Activated CD8-positive, alpha-beta memory T cell treated with anti-CD3 and anti-CD28 coated beads, Interleukin-2, amount 50 U/mL, for 48 hours (primary cell): ENCODE measurements around the gene CYP4V2.

Source experiments
- DNase-seq: peaks from one replicate; pipeline ENCODE4 v3.0.0-alpha.2; 2020

CYP4V2 gene

GRCh38 chr4:186191200-186192065, at the start of gene CYP4V2:
CYP4V2 (plus strand) TSS chr4:186191567; CDS start chr4:186191824, 257 bp downstream.
- DNase-seq, result peak; percentile 92

GRCh38 chr4:186144198-186144945, 47.0 kb upstream of the CYP4V2 start:
- DNase-seq, result peak; percentile 58

- DNase-seq, result peak; percentile 64
Observed at GRCh38 chr4:186144946-186145569, 46.3 kb upstream of the CYP4V2 start.

- DNase-seq, result no peak
Observed at GRCh38 chr4:186146458-186146857, 44.9 kb upstream of the CYP4V2 start.

GRCh38 chr4:186148336-186148975, 42.9 kb upstream of the CYP4V2 start:
- no peak for DNase-seq

- peak; percentile 59 for DNase-seq
Observed at GRCh38 chr4:186149872-186150271, 41.5 kb upstream of the CYP4V2 start.

GRCh38 chr4:186150926-186151325, 40.4 kb upstream of the CYP4V2 start:
- DNase-seq, result no peak

- DNase-seq, result no peak
Observed at GRCh38 chr4:186151499-186151898, 39.9 kb upstream of the CYP4V2 start.

GRCh38 chr4:186158021-186158813, 33.1 kb upstream of the CYP4V2 start:
- no peak for DNase-seq

GRCh38 chr4:186158966-186159365, 32.4 kb upstream of the CYP4V2 start:
- DNase-seq, result no peak

- no peak for DNase-seq
Observed at GRCh38 chr4:186159613-186160012, 31.8 kb upstream of the CYP4V2 start.

- DNase-seq, result no peak
Observed at GRCh38 chr4:186161138-186161537, 30.2 kb upstream of the CYP4V2 start.

GRCh38 chr4:186166852-186167512, 24.4 kb upstream of the CYP4V2 start:
- DNase-seq, result no peak

- DNase-seq, result no peak
Observed at GRCh38 chr4:186167605-186168004, 23.8 kb upstream of the CYP4V2 start.

- no peak for DNase-seq
Observed at GRCh38 chr4:186168750-186169149, 22.6 kb upstream of the CYP4V2 start.

- DNase-seq, result no peak
Observed at GRCh38 chr4:186169333-186169944, 21.9 kb upstream of the CYP4V2 start.

- DNase-seq, result no peak
Observed at GRCh38 chr4:186169945-186170802, 21.2 kb upstream of the CYP4V2 start.

GRCh38 chr4:186170966-186171365, 20.4 kb upstream of the CYP4V2 start:
- no peak for DNase-seq

- no peak for DNase-seq
Observed at GRCh38 chr4:186172546-186172945, 18.8 kb upstream of the CYP4V2 start.

- DNase-seq, result no peak
Observed at GRCh38 chr4:186188107-186188506, 3.3 kb upstream of the CYP4V2 start.
